ENCODE measurements around the gene PIPOX.
"Not testable (repeated sequence)": the region's sequence is repeated elsewhere in the genome, so short reads cannot be mapped to it uniquely, and the experiment has no call there.

Gene PIPOX

DNA sequence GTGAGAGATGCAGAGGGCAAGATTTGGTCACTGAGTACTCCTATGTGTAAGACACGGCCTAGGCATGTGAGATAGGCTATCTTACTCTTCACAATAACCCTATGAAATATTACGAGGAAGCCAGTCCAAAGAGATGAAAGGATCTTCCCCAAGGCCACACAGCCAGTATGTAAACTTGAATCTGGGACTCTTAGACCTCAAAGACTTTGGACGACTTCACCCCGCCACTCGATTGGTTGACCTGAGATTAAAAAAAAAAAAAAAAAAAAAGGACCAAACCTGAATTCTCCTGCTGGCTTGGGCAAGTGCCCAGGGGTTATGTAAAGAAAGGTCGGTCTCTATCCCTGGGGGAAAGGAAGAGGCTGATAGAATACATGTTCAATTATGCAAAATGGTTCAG lies 33.1 kb downstream of the PIPOX start:
- FAIRE-seq, result no peak
- no peak for DNase-seq (ENCODE audit: low spot score)

- DNase-seq (ENCODE audit: low spot score) (no peak), FAIRE-seq (no peak)
These were observed 33.8 kb downstream of the PIPOX start for GRCh38 chr17:29076722-29077121.

DNA sequence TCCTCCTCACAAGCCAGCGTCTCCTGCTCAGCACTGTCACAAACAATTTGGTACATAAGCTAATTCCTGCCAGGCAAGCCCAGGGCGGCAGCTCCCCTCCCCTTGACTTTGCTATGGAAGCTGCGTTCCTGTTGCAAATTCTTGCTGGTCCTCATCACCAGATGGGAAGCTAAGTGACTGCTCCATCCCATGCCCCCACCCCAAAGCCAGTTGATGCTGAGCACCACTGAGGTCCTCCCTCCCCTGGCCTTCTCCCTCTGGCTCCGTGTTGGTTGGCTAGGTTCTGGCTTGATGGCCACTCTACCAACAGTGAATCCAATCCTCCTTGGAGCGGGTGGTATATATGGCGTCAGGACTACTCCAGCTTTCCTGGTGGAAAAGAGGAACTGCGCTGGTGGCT lies 34.4 kb downstream of the PIPOX start:
- FAIRE-seq, result no peak

DNA sequence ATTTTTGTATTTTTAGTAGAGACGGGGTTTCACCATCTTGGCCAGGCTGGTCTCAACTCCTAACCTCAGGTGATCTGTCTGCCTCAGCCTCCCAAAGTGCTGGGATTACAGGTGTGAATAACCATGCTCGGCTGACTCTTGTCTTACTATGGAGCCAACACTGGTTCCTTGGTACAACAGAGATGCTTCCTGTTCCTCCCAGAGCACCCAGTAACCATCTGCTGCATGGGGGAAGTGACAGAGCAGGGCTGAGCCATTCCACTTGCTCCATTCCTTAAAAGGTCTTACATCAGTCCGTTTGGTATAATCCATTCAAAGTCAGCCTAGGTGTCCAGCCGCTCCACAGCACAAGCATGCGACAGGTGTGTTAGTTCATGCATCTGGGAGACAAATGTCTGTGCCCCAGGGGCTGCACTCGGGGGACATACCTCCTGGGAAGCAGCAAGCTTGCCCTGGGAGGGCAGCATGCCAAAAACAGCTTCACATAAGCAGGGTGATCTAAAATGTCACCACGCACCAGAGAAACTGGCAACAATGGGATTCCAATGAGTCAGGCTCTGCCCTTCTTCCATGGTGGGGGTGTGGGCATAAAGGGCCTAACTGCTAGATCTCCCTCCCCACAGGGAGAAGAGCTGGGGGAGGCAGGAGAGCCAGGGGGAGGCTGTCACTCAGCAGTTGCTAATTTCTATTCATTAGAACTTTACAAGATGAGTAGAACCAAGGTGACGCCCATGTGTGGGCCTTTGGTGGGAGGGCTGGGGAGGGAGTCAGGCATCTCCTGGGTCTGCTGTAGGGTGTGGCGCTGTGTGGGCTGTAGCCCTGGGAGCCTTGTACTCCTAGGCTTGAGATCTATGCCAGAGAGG lies 35.5 kb downstream of the PIPOX start:
- DNase-seq (ENCODE audit: low spot score), result peak; percentile 41

More for the DNA sequence above, 34.4 kb downstream of the PIPOX start:
- no peak for DNase-seq (ENCODE audit: low spot score)

DNA sequence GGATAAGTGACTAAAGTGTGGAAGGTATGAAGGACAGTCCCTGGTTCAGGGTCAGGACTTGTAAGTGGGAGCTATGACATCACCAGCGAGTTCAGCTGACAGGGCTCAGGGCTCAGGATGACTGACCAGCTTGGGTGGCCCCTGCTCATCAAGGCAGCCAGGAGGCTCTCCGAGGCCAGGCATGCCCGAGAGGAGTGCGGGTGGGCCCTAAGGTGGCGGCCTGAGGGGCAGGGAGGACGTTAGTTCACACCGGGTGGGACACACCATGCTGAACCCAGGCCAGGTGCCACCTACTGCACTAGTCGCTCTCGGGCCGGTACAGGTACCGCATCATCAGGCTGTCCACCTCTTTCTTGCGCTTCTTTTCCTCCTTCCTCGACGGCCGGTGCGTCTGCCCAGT lies 36.5 kb downstream of the PIPOX start:
- no peak for DNase-seq (ENCODE audit: low spot score)
- FAIRE-seq, result no peak

More for the DNA sequence above, 35.5 kb downstream of the PIPOX start:
- FAIRE-seq, result no peak

DNA sequence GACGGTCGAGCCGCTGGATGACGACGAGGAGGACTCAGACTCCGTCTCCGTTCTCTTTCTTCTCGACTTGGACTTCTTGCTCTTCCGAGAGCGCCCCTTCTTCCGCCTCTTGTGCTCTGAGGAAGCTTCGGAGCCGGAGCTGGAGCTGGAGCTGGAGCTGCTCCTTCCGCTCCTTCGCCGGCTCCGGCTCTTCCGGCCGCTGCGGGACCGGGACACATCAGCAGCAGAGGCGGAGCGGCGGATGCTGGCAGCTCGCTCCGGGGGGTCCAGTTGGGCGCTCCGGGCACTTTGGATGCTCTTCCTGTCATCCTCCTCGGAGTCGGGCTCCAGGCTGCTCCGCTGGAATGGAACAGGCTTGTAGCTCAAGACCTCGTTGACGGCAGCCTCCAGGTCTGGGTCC lies 36.9 kb downstream of the PIPOX start:
- DNase-seq (ENCODE audit: low spot score) (no peak), FAIRE-seq (no peak)

DNA sequence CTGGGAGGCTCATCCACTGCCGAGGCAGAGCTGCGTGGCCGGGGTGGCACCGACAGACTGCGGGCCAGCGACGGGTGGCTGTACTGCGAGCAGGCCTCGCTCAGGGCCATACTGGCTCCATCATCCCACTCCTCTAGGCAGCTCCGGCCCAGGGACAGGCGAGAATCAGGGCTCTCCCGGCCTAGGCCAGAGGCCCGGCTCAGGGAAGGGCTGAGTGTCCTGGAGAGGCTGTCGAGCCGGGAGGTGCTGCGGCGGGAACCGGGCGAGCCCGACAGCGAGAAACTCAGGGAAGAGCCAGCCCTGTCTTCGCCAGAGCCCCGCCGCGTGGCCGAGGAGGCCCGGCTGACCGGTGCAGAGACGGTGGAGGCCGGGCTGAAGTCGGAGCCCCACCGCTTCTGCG lies 37.4 kb downstream of the PIPOX start:
- no peak for FAIRE-seq
- DNase-seq (ENCODE audit: low spot score), result no peak

DNA sequence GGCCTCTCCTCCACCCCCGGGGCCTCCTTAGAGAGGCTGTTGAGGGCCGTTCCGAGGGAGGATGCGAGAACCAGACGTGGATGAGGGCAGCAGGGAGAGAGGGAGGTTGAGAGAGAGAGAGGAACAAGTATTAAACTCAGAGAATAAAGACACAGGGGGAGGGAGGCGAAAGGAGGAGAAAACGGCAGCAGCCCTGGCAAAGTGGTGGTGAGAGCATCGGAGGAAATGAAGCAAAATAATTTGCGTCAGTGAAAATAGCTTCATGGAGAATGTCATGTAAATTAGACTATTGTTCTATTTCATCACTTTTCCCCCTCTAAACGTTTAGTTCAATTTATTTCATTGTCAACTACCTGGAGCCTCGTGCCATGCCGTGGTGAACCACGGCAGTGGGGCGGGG lies 38.0 kb downstream of the PIPOX start:
- FAIRE-seq (no peak), DNase-seq (ENCODE audit: low spot score) (no peak)

DNA sequence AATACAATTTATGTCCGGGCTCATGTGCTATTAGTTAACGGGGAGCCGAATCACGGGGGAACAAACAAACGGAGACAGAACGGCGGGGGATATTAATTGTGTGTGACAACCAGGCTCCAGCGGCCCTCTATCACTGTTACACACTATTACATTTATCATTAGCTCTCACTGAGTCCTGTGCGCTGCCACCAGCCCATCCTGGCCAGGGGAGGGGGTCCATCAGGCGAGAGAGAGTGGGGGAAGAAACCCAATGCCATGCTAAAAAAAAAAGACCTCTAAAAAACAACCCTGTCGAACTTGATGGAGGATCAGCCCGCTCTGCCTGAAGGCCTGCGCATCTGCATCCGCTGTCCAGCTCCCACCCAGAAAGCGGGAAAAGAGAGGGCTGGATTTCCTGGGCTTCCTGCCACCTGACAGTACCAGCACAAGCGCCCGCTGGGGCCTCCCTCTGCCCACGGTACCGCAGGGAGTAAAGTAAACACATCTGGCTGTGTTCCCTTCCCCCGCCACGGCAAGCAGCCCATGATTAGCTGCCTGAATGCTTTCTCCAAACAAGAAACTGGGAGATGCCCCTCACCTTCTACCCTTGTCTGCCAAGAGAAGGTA lies 41.7 kb downstream of the PIPOX start:
- DNase-seq (ENCODE audit: low spot score) (no peak), FAIRE-seq (no peak)

GRCh38 chr17:29085223-29085622 lies 42.3 kb downstream of the PIPOX start:
- no peak for DNase-seq (ENCODE audit: low spot score)
- peak; percentile 37 for FAIRE-seq

DNA sequence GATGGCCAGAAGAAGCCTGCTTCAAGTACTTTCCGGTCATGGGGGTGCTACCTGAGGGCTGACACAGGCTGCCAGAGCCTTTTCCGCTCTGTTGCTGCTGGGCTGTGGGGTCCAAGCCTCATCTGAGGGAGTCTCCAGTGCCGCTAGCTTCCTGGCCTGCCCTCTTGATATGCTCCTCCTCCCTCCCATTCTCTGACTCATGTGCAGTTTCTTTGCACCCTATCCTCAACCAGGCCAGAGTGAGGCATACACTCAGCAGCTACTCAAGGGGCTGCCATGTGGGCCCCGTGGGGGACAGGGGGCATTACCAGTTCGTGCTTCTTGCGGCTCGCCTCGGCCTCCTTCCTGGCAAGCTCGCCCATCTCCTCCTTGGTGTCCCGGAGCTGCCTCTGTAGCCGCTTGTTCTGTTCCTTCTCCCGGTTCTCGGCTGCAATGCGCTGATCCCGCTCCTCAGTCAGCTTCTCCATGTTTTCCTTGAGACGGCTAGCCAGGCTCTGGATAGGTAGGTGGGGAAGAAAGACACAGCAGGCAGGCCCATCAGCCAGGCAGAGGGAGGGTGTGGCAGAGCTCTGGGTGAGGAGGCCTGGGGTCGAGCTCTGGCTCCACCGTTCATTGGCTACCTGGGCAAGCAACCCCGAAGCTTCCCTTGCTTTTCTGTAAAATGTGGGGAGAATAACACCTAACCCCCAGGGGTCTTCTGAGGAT lies 43.8 kb downstream of the PIPOX start:
- FAIRE-seq (no peak), DNase-seq (ENCODE audit: low spot score) (no peak)

GRCh38 chr17:29088782-29089181 lies 45.8 kb downstream of the PIPOX start:
- not testable (repeated sequence) for FAIRE-seq; DNase-seq (ENCODE audit: low spot score)

DNA sequence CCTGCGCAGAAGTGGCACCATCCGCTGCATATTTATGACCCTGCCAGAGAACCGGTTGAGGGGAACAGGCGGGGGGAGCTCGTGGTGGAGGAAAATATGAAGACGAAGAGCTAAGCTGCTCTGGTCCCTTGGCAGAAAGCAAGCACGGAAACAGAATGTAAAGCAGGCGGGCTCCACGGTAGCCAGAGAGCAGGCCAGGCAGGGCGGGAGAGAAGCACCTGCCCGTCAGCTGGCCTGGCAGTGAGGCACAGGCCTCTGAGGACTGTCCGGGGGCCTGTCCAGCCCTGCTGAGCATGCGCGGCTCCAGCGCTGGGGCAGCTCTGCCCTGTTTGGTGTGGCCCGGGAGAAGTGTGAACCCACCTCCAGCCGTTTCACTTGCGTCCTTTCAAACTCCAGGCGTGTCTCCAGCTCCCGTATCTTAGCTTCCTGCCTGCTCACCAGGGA lies 46.7 kb downstream of the PIPOX start:
- no peak for DNase-seq (ENCODE audit: low spot score)
- FAIRE-seq, result no peak

DNA sequence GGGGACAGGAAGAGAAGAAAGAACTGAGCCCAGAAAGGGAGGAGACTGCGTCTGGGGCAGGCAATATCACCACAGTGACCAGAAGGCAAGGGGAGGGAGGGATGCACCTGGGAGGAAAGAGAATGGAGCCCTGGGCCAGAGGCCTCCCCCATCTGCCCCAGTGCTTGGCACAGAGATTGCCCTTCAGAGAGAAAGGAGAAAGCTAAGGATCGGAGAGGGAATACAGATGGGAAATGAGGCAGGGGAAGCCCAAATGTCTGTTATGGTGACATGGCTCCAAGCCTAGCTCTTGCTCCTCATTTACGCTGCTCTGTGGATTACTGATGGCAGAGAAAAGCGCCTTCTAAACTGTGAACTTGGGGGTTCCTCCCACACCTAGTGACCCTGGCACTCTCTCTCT lies 47.2 kb downstream of the PIPOX start:
- DNase-seq (ENCODE audit: low spot score) (no peak), FAIRE-seq (no peak)

GRCh38 chr17:29090750-29091605 lies 48.0 kb downstream of the PIPOX start:
- DNase-seq (ENCODE audit: low spot score) (no peak), FAIRE-seq (no peak)

DNA sequence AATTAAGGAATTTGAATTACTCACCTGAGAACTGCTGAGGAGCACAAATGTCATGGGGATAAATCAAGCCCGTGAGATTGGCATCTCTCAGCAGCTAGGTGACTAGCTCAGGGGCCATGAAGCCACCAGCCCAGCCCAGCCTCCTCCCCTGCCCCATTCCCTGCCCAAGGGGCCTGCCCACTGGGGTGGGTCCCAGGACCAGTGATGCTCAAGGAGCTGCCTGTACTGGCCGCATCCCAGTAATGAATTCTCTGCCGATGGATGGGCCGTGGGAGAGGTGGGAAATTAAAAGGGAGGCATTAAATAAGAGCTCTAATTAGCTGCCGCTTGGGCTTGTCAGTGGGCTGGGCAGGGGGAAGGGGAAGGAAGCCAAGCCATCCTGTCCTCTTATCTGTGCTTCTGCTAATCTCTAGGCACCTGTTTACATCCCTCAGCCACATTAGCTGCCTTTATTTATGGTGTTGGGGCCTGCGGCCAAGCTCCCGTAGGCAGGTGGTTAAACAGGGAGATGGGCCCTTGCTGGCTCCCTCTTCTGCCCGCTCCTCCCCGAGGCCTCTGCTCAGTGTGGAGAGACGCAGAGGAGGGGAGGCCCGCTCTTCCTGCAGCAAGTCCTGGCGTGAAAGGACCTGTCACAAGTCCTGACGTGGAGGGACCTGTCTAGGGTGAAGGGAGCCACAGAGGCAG lies 48.8 kb downstream of the PIPOX start:
- DNase-seq (ENCODE audit: low spot score) (no peak), FAIRE-seq (no peak)

GRCh38 chr17:29093090-29093871 lies 50.3 kb downstream of the PIPOX start:
- DNase-seq (ENCODE audit: low spot score) (no peak), FAIRE-seq (no peak)

- no peak for FAIRE-seq
These were observed 51.3 kb downstream of the PIPOX start for GRCh38 chr17:29094101-29094708.

GRCh38 chr17:29095439-29095838 lies 52.5 kb downstream of the PIPOX start:
- DNase-seq (ENCODE audit: low spot score), result no peak
- no peak for FAIRE-seq

More at GRCh38 chr17:29094101-29094708, 51.3 kb downstream of the PIPOX start:
- DNase-seq (ENCODE audit: low spot score), result no peak

Measured in urothelium cell line (cell line).